HG02943 (cell line): ENCODE measurements around the gene APOL2.
"Not testable (repeated sequence)": the region's sequence is repeated elsewhere in the genome, so short reads cannot be mapped to it uniquely, and the experiment has no call there.

ENCODE experiments used
- ATAC-seq: cut with Tn5 transposase; IDR thresholded peaks from one replicate; pipeline ENCODE4 v1.9.1; 2021; ENCODE audit warnings: mild to moderate bottlenecking, low read depth, moderate library complexity; ENCODE audit not compliant: unreplicated experiment

The APOL2 gene

GRCh38 chr22:36245805-36246356 is 6.6 kb upstream of the APOL2 start:
- no peak for ATAC-seq

GRCh38 chr22:36244522-36245391 is 5.4 kb upstream of the APOL2 start:
- no peak for ATAC-seq

- no peak for ATAC-seq
Measured at GRCh38 chr22:36243986-36244385, 4.7 kb upstream of the APOL2 start.

- ATAC-seq = no peak
Measured at GRCh38 chr22:36239150-36239400, 252 bp downstream of the APOL2 start.

GRCh38 chr22:36238373-36239149 is 766 bp downstream of the APOL2 start:
- ATAC-seq = no peak

- ATAC-seq = no peak
Measured at GRCh38 chr22:36237462-36238372, 1.6 kb downstream of the APOL2 start.

GRCh38 chr22:36236388-36237319 is 2.7 kb downstream of the APOL2 start:
- no peak for ATAC-seq

- no peak for ATAC-seq
Measured at GRCh38 chr22:36235585-36235984, 3.7 kb downstream of the APOL2 start.

- ATAC-seq = no peak
Measured at GRCh38 chr22:36234919-36235318, 4.4 kb downstream of the APOL2 start.

- ATAC-seq = no peak
Measured at GRCh38 chr22:36234213-36234612, 5.1 kb downstream of the APOL2 start.

- ATAC-seq = no peak
Measured at GRCh38 chr22:36233796-36234195, 5.5 kb downstream of the APOL2 start.

- ATAC-seq = no peak
Measured at GRCh38 chr22:36232715-36233401, 6.5 kb downstream of the APOL2 start.

- not testable (repeated sequence) for ATAC-seq
Measured at GRCh38 chr22:36231051-36231450, 8.3 kb downstream of the APOL2 start.

GRCh38 chr22:36229649-36230048 is 9.7 kb downstream of the APOL2 start:
- not testable (repeated sequence) for ATAC-seq

GRCh38 chr22:36228944-36229343 is 10.4 kb downstream of the APOL2 start:
- ATAC-seq = no peak

- not testable (repeated sequence) for ATAC-seq
Measured at GRCh38 chr22:36228369-36228768, 11.0 kb downstream of the APOL2 start.

- no peak for ATAC-seq
Measured at GRCh38 chr22:36227806-36228205, 11.5 kb downstream of the APOL2 start.

- ATAC-seq = no peak
Measured at GRCh38 chr22:36227396-36227795, 11.9 kb downstream of the APOL2 start.

- no peak for ATAC-seq
Measured at GRCh38 chr22:36226189-36226588, 13.1 kb downstream of the APOL2 start.
